ENCODE data around the gene GFOD1.
"Not testable (repeated sequence)": the region's sequence is repeated elsewhere in the genome, so short reads cannot be mapped to it uniquely, and the experiment has no call there.

GRCh38 chr6:13388769-13389168 lies 98.6 kb downstream of the GFOD1 start:
- not testable (repeated sequence) for TF ChIP-seq POLR2AphosphoS5 (IDR thresholded peaks at IDR 0.05)
- TF ChIP-seq, protein P1, sequence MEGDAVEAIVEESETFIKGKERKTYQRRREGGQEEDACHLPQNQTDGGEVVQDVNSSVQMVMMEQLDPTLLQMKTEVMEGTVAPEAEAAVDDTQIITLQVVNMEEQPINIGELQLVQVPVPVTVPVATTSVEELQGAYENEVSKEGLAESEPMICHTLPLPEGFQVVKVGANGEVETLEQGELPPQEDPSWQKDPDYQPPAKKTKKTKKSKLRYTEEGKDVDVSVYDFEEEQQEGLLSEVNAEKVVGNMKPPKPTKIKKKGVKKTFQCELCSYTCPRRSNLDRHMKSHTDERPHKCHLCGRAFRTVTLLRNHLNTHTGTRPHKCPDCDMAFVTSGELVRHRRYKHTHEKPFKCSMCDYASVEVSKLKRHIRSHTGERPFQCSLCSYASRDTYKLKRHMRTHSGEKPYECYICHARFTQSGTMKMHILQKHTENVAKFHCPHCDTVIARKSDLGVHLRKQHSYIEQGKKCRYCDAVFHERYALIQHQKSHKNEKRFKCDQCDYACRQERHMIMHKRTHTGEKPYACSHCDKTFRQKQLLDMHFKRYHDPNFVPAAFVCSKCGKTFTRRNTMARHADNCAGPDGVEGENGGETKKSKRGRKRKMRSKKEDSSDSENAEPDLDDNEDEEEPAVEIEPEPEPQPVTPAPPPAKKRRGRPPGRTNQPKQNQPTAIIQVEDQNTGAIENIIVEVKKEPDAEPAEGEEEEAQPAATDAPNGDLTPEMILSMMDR (IDR thresholded peaks at IDR 0.05) = not testable (repeated sequence)

Data from sigmoid colon (tissue), 4 donors.